HG03565 (cell line): ENCODE data around the gene CALN1.
"Not testable (repeated sequence)": the region's sequence is repeated elsewhere in the genome, so short reads cannot be mapped to it uniquely, and the experiment has no call there.

Source experiments
- ATAC-seq: cut with Tn5 transposase; IDR thresholded peaks from one replicate; pipeline ENCODE4 v1.9.1; 2021; ENCODE audit warnings: mild to moderate bottlenecking, moderate library complexity; ENCODE audit not compliant: unreplicated experiment

CALN1 gene

DNA sequence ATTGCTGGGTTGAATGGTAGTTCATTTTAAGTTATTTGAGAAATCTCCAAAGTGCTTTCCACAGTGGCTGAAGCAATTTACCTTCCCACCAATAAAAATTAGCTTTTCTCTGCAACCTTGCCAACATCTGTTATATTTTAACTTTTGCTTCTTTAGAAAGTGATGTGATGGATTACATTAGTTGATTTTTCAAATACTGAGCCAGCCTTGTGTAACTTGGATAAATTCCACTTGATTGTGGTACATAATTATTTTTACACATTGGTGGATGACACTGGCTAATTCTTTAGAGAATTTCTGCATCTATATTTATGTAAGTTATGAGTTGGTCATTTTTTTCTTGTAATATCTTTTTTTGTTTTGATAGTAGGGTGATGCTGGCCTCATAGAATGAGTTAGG, 646.1 kb downstream of the CALN1 start:
- ATAC-seq, result no peak

DNA sequence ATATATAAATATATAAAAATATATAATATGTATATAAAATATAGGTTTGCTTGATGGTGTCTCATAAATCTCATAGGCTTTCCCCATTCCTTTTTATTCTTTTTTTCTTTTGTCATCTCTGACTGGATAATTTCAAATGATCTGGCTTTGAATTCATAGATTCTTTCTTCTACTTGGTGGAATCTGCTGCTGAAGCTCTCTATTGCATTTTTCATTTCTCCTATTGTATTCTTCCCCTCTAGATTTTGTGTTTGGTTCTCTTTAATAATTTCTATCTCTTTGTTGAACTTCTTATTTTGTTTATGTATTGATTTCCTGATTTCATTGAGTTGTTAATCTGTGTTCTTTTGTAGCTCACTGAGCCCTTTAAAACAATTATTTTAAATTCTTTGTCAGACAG, 650.8 kb downstream of the CALN1 start:
- ATAC-seq, result no peak

DNA sequence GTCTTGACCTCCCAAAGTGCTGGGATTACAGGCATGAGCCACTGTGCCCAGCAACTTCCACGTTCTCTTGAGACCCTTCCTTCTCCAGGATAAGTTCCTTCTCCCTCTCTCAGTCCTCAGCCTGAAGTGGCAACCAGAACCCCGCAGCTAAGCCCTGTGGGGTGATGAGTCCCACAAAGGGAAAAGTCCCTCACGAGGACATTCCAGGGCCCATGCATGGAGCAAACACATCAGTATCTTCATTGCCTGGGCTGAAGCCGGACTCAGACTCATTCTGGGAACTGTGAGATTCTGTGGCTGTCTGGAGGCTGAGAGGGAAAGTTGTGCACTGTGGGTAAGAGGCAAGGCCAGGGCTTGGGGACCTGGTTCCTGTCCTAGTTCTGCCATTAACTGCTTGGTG, 657.3 kb downstream of the CALN1 start:
- ATAC-seq, result no peak

DNA sequence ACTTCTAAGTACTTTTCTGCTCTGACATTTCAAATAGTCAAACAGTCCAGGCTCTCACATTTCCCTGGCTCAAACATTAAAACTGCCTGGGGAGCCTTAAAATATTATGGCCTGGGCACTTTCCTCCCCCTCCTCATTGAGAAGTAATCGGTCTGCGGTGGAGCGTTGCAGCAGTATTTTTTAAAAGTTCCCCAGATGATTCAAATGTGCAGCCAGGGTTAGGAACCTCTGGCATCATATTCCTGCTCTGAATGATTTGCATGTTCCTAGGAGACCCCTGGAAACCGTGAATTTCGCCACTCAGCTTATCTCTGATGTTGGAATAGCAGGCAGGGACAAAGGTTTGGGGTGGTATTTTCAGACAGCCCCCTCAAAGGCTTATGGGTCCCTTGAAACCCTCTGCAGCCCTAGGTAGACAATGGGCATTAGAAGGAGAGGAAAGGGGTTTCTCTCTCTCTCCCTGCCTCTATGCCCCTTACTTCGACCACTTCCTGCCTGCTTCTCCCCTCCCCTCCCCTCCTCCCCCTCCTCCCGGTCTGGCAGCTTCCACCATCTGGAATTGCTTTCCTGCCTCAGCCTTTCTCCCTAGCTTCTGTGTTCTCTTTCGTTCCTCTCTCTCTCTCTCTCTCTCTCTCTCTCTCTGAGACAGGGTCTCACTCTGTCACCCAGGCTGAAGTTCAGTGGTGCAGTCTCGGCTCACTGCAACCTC, 658.0 kb downstream of the CALN1 start:
- no peak for ATAC-seq

- ATAC-seq, result no peak
These were observed 658.9 kb downstream of the CALN1 start for GRCh38 chr7:71753236-71753635.

DNA sequence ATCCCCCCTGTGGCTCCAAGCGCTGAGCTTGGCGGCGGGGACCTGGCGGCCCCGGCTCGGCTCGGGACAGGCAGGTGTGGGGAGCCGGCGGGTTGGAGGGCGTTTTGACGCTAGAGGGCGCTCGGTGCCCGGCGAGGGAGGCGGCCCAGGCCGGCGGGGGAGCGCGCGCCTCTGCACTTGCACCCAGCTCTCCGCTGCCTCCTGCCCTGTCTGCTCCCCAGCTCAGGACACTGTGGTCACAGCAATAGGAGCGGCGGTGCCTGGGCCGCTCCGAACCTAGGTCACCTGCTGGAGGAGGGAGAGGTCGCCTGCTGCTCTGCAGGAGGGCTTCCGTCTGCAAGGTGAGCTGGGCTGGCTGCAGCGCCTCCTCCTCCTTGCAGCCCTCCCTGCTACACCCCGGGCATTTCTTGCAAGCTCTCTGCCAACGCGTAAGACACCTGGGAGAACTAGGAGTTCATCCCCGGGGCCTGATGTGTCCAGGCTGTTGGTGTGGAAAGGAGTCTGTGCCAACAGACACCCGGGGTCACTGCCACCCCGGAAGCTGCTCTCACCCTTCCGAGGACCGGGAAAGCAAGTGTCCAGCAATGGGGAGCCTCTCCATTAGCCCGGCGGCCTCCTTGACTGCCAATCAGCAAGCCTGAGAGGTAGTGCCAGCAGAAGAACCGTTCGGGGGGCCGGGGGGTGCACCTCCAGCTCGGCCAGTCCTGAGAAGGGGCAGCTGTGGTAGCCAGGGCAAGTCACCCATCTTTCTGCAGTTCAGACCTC, 659.8 kb downstream of the CALN1 start:
- no peak for ATAC-seq

- ATAC-seq, result no peak
These were observed 661.8 kb downstream of the CALN1 start for GRCh38 chr7:71750290-71750689.

DNA sequence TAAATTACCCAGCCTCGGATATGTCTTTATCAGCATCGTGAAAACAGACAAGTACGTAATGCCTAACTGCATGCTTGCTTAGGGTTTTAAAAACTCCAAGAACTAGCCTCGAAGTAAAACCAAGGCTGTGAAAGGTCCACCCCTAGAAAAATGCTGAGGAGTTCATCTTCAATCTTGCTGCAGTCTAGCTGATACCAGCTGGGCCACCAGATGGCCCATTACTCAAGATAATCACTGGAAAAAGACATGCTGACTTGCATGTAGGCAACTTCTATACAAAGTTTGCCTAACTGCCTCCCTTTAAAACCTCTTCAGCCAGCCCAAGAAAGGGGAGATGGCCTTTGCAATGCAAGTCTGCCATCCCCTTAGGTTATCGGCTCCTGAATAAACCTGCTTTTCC, 666.1 kb downstream of the CALN1 start:
- ATAC-seq, result no peak

GRCh38 chr7:71740174-71740560, 672.0 kb downstream of the CALN1 start:
- no peak for ATAC-seq

- no peak for ATAC-seq
These were observed 672.5 kb downstream of the CALN1 start for GRCh38 chr7:71739520-71740173.

DNA sequence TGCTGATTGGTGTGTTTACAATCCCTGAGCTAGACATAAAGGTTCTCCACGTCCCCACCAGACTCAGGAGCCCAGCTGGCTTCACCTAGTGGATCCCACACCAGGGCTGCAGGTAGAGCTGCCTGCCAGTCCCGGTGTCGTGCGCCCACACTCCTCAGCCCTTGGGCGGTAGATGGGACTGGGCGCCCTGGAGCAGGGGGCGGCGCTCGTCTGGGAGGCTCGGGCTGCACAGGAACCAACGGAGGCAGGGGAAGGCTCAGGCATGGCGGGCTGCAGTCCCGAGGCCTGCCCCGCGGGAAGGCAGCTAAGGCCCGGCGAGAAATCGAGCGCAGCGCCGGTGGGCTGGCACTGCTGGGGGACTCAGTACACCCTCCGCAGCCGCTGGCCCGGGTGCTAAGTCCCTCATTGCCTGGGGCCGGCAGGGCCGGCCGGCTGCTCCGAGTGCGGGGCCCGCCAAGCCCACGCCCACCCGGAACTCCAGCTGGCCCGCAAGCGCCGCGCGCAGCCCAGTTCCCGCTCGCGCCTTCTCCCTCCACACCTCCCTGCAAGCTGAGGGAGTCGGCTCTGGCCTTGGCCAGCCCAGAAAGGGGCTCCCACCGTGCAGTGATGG, 674.1 kb downstream of the CALN1 start:
- not testable (repeated sequence) for ATAC-seq

DNA sequence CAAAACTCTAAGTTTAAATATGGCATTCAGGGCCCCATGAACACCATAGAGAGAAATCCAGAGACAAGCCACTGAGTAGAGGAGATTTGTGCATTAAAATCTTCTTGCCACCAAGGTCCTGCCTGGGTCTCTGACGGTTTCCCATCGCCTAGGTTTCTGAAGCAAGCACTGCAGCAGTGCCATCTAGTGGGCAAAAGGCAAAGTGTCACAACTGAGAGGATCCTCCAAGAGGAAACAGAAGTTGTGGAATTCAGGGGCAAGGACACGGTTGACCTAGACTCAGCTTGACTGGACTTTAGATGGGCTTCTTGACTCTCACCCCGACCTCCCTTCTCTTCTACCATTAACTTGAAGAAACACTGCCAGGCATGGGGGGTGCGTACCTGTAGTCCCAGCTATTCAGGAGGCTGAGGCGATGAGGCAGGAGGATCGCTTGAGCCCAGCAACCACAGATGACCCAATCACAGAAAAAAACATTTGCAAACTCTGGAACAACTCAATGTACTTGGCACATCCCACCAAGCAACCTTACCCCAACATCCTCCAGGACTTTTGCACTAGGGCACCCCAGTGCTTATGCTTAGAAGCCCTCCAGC, 676.1 kb downstream of the CALN1 start:
- ATAC-seq, result no peak

- no peak for ATAC-seq
These were observed 678.8 kb downstream of the CALN1 start for GRCh38 chr7:71733107-71733870.

- ATAC-seq, result no peak
These were observed 680.4 kb downstream of the CALN1 start for GRCh38 chr7:71731740-71732139.
